HG02571 (cell line): Measurements from ENCODE around the gene PSMB8.
A peak's percentile ranks its signal among the peaks of the same experiment; 100 is the strongest.
"Not testable (repeated sequence)": the region's sequence is repeated elsewhere in the genome, so short reads cannot be mapped to it uniquely, and the experiment has no call there.

Source experiments
- ATAC-seq: cut with Tn5 transposase; IDR thresholded peaks from one replicate; pipeline ENCODE4 v1.9.1; 2021; ENCODE audit warnings: mild to moderate bottlenecking, moderate library complexity; ENCODE audit not compliant: unreplicated experiment

The PSMB8 gene

DNA sequence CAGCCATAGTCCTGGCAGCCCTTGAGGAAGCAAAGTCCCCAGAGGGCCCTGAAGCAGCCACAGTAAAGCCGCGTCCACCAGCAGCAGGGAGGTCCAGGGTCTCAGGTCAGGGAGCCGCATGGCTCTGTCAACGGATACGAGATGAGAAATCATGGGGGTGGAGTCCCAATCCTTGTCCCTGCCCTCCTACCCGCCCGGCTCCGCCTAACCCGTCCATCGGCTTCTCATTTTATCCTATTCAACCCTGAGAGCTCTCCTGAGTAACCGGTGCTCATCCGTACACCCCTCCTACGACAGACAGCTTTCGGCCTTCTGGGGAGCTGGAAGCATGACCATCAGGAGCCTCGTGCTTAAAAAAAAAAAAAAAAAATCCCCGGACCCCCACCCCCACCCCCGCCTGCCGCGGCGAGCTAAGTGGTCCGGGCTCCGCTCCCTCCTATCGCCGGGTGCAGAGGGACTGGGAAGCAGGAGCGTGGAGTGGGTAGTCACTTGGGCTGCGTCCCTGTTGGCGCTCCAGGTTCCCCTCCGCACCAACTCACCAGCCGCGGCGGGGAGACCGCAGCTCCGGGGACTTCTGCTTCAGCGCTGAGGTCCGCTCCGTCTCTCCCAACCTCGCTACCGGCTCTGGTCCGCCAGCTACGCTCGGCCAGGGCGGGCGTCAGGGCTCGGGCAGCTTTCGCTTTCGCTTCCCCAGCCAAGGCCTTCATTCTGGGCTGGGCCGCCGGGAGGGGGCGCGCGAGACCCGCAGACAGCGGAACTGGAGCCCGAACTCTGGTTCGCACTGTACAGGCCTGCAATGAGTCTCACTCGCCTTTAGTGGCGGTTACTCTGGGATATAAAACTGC, 5.5 kb downstream of the PSMB8 start, which contains the start of gene TAP2:
TAP2 (minus strand) TSS at position 626 of the 845 bp plus-strand sequence; CDS start at position 120, 506 bp downstream.
- ATAC-seq: peak; percentile 65

DNA sequence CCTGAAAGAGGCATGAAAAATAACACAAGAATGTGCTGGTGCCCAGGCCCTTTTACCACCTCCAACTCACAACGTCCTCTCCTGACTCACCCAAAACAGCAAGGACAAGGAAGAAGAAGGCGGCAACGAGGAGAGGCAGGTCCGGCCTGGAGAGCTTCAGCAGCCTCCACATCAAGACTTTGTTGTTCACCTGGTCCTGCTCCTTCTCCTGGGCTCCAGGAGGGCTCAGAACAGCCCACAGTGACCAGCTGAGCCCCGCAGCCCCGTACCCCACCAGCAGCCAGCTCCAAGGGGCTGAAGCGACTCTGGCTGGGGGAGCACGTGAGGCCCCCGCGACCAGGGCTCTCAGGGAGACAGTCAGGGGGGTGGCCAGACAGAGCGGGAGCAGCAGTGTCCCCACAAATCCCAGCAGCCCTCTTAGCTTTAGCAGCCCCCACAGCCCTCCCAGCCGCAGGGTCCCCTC, 6.2 kb downstream of the PSMB8 start:
- ATAC-seq: no peak

DNA sequence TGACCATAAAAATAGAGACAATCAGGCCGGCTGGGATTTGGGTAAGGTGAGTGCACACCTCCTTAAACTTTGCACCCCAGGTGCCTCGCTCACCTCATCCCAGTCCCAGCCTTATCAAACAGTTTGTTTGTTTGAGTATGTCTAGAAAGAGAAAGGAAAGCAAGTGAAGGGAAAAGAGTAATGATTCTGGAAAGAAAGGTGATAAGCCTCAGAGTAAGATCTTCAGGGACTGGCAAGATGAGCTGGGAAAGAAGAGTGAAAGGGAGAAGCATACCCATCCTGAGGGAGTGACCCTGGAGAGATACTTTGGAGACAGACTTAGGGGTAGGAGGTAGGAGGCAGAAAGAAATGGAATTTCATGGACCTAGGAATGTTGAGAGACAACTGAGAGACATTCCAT, 7.0 kb downstream of the PSMB8 start:
- no peak for ATAC-seq

DNA sequence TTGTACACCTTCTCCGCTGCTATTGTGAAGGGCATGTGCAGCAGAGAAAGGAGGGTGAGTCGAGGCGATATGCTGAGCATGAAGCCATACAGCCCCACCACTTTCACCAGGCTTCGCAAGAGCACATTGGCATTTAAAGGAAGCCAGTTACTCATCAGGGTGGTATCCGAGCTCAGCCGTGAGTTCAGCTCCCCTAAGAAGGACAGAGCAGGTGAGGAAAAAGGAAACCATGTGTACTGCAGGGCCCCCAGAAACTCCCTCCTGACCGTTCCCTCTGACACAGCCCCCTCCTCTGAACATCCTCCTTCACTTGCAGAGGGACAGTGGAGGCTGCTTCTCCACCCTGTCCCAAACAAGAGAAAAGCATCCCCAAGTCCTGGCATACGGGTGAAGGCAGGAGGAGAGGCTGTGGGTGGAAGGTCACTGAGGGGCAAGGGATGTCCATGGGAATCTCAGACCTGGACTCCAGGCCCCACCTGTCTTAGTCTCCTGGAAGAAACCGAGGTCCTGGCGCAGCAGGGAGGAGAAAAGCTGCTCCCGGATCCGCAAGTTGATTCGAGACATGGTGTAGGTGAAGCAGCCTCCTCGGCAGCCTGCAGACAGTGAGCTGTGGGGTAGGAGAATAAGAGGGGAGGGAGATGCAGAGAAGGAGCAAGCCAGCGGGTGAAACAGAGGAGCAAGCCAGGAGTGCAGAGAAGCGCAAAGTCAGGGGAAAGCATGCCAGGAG, 8.5 kb downstream of the PSMB8 start:
- no peak for ATAC-seq

DNA sequence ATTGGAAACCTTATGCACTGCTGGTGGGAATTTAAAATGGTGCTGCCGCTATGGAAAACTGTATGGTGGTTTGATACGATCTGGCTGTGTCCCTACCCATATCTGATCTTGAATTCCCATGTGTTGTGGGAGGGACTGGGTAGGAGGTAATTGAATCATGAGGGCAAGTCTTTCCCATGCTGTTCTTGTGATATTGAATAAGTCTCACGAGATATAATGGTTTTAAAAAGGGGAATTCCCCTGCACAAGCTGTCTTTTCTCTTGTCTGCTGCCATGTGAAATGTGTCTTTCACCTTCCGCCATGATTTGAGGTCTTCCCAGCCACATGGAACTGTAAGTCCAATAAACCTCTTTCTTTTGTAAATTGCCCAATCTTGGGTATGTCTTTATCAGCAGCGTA, 10.2 kb downstream of the PSMB8 start:
- no peak for ATAC-seq

DNA sequence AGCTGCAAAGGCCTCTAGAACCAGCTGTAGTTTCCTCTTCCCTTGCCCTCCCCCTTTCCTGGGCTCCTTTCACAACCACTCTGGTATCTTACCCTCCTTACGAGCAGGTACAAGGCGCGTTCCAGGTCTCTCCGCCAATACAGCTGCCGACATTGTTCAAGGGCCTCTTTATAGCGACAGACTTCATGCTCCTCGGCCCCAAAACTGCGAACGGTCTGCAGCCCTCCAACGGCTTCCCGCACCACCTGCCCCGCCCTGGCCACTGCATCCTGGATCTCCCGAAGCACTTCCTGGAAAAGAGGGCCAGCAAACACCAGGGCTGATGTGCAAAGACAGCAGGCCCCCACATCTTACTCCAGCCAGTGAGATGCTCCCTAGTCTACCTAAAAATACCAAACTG, 11.3 kb downstream of the PSMB8 start:
- ATAC-seq: no peak

DNA sequence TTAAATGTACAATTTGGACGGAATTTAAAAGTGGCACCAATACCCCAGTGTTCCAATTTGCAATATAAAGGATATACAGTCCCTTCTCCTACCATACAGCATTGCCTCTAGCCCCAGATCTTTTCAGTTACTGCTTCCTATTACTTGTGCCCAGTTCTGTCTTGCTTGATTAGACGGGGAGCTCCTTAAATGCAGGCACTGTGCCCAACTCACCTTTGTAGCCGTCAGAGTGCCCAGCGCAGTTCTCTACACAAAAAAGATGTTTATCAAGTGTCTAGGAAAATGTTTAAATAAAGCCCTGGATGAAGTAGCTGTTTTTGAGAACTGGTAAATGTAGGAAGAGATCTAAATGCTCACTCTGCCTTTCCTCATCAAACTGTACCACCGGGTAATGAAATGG, 12.9 kb downstream of the PSMB8 start:
- no peak for ATAC-seq

DNA sequence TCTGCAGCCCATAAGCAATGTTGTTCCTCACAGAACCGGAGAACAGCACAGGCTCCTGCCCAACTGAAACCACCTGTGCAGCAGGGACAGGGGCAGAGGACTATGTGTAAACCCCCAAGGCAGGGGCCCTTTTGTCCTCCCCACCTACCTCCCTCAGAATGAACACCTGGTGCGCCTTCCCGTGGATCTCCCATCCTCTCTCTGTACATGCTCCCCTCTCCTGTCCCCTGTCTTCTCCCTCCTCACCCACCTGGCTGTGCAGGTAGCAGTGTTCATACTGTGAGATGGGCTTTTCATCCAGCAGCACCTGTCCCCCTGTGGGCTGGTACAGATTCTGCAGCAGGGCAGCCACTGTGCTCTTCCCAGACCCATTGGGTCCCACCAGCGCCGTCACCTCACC, 13.8 kb downstream of the PSMB8 start:
- ATAC-seq: no peak

DNA sequence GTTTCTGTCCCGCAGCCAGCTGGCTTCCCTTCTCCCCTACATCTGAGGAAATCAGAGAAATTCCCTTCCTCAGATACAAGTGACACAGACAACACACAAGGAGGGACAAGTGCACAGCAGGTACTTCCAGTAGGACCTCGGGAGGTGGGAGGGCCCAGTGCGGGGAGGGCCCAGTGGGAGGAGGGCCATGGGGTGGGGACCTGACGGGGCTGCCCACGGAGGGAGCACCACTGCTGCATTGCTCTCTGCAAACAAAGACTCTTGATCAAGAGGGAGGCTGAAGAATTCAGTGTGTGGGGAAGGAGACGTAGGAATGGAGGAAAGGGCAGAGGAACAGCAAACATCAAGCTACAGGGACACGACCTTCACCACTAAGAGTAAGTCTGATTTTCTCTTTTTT, 14.4 kb downstream of the PSMB8 start:
- no peak for ATAC-seq

DNA sequence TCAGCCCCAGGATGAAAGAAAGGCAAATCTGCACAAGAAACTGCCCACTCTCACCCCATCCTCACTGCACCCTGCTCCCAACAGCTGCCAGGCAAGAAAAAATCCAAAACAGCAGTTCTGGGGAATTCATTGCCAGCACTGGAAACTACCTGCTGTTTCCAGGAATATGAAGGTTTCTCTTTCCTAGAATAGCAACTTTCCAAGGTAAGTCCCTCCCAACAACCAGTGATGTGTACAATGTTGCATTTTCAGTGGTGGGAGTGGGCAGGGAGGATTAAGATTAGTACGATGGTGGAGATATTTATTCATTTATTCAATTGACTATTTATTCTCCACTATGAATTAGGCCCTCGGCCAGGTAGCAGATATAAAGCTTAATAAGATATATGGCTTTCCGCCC, 16.8 kb downstream of the PSMB8 start:
- no peak for ATAC-seq

DNA sequence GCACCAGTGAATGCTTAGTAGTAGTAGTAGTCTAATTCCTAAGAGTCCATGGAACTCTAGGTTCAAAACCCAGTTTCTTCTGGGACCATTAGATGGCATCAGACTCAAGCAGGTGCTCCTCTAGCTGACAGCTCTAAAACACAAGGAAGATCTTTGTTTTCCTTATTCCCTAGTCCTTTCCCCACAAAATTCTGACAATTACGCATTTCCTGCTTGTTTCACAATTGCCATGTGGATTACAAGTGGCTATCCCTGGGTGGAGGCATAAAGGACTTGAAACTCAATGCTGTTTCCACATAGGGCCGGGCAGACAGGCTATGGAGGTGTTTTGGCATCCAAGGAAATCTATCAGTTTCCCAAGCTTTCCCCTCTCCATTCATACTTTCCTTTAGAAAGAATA, 17.9 kb downstream of the PSMB8 start:
- no peak for ATAC-seq

DNA sequence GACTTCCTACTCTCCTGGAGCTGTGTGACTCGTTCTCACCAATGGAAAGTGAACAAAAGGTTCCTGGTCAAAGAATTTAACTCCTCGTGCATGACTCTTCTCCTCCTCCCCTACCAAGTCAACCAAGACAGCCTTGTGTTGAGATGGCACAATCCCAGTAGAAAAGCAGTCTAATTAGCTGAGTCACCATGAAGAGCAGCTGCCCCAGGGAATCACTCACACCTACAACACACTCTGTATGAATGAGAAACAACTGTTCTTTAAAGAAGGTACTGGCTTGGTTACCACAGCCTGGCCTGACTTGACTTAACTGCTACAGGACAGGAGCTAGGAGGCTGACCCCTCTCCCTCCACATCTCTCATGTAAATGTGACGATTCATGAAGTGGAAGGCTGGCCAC, 24.1 kb downstream of the PSMB8 start:
- ATAC-seq: no peak

DNA sequence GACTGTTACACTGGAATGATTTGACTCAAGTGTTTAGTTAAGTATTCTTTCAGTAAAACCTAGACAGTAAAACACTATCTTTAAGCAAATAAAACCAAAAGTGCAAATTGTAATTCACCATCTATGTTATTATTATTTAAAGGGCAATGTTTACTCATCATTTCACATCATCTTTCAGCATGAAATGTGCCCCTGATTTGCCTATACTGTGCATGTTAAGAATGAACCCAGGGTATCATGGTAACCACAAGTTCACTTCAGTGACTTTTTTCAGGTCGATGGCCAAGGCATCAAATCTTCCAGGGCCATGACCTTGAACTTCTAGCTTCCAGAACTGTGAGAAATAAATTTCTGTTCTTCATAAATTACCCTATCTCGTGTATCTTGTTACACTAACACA, 25.0 kb downstream of the PSMB8 start:
- no peak for ATAC-seq

DNA sequence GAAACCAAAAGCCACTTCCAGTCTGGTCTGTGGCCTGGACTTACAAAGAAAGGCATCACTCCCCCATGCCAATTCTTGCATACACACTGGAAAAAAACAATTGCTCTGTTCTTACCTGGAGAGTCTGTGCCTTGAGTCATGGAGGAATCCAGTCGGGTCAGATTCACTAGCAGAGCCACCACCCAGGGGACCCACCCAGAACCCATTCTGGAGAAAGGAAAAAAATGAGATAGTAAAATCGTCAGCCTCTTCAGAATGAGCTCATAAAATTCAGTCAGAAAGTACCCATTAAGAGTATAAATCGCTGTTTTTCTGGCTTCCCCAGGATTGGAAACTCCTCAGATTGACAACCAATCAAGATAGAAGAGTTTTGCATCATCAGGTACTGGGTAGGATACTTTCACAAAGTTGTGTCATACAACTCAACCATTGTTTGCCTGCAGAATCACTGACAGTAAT, 27.1 kb downstream of the PSMB8 start, which contains the start of gene HLA-DOB:
HLA-DOB (minus strand) TSS at position 257 of the 459 bp plus-strand sequence; CDS start at position 206, 51 bp downstream.
- ATAC-seq: no peak

DNA sequence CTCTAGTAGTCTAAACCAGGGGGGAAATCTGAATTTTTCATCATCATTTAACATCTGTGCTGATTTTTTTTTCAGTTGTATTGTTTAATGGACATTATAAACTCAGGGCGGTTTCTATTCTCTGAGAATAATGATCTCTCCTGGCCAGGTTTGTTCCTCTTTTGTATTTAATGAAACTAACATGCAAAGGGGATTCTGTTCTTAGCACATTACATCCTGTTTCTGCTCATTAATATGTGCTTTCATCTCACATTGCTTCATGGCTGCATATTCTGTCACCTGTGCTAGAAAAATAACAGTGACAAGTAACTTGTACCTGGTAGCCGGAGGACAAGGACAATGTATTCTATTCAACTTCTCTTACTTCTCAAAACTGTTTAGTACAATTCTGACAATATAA, 27.9 kb downstream of the PSMB8 start:
- ATAC-seq: no peak

DNA sequence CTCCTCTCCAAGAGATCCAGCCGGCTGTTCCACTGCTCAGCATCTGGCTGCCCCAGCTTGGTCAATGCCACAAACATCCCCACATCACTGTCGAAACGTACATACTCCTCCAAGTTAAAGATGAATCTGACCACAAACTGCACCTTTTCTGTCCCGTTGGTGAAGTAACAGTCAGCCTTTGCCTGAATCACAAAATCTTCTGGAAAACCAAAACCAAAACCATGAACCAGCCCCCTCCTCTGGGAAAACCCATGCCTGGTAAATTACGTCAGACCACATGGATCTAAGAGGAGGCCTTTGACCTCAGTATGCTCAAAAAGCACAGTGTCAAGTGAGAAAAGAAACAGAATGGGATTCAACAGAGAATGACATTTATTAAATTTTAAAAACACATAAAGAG, 28.7 kb downstream of the PSMB8 start:
- ATAC-seq: no peak

DNA sequence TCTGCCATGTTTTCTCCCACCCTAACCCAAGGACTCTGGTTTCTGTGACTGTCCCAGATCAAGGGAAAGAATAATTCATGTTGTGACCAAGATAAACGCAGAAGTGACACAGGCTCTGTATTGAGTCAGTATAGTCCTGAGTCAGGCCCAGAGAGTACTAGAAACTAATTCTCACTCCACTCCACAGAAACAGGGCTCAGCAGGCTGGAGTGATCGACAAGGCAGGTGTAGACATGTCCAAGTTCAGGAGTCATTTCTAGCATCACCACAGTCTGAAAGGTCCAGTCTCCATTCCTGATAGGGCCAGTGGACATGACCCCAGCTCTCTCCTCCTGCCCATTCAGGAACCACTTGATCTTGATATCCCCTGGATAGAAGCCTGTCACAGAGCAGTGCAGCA, 29.7 kb downstream of the PSMB8 start:
- no peak for ATAC-seq

DNA sequence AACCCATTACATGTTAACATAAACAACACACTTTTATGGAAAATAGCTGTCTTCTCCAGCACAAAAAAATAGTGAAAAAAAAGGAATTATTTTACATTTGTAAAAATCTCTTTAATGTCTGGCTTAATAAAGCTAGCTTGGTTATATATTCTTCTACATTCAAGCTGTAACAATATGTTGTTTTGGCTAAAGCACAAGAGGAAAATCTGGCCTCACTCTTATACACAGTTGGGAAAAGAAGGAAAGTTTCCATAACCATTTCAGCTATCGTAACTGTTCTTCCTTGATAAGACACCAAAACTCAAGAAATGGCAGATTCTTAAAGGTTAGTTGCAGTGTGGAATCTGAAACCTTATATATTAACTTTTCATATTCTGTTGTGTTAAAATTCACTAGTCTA, 34.7 kb downstream of the PSMB8 start:
- ATAC-seq: no peak

DNA sequence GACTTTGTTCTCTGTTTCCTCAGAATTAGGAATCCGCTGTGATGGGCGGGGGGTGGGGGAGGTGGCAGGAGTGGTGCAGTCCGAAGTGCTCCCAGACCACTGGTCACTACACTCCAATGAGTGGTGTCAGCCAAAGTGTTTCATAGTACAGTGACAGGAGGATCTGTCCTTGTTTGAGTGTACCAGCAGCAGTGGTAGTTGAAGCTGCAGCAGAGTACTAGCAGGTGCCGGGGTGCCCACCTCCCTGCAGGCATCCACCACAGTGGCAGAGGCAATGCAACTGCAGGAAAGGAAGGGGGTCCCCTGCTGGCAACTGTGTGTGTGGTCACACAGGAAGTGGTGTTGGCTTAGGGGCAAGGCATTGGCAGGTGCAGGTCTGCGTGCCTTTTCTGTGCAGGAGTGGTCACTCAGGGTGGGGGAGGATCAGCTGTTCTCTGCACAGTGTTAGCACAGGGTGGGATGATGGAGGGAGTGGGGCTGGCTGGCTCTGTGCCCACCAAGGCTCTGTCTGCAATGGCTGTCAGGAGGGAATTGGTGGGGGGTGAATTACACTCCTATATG, 36.7 kb downstream of the PSMB8 start:
- ATAC-seq: no peak

DNA sequence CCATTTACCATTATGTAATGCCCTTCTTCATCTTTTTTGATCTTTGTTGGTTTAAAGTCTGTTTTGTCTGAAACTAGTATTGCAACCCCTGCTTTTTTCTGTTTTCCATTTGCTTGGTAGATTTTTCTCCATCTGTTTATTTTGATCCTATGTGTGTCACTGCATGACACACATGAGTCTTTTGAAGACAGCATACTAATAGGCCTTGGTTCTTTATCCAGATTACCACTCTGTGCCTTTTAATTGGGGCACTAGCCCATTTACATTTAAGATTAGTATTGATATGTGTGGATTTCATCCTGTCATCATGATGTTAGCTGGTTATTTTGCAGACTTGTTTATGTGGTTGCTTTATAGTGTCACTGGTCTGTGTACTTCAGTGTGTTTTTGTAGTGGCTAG, 38.4 kb downstream of the PSMB8 start:
- not testable (repeated sequence) for ATAC-seq

DNA sequence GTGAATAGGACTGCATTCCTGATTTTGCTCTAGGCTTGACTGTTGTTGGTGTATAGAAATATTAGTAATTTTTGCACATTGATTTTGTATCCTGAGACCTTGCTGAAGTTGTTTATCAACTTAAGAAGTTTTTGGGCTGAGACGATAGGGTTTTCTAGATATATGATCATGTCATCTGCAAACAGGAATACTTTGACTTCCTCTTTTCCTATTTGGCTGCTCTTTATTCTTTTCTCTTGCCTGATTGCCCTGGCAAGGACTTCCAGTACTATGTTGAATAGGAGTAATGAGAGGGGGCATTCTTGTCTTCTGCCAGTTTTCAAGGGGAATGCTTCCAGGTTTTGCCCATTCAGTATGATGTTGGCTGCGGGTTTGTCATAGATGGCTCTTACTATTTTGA, 40.4 kb downstream of the PSMB8 start:
- no peak for ATAC-seq

DNA sequence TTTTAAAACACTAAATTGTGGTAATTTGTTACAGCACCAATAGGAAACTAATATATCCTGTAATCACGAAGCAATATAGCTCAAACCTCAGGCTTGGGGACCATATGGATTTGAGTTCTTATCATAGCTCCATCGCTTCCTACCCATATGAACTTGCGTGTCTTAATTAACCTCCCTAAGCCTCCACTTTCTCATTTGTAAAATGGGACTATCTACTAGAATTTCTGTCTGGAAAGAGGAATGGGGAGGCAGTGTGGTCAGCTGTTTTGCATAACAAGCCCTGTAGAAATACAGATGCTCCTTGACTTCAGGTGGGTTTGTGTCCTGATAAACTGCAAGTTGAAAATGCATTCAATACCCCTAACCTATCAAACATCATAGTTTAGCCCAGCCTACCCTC, 44.1 kb downstream of the PSMB8 start:
- no peak for ATAC-seq
